HG03280 (cell line): ENCODE data around the gene TMEM40.
"Not testable (repeated sequence)": the region's sequence is repeated elsewhere in the genome, so short reads cannot be mapped to it uniquely, and the experiment has no call there.

Source experiments
- ATAC-seq: cut with Tn5 transposase; IDR thresholded peaks from one replicate; pipeline ENCODE4 v1.9.1; 2021; ENCODE audit warnings: mild to moderate bottlenecking, moderate library complexity; ENCODE audit not compliant: unreplicated experiment

The TMEM40 gene

GRCh38 chr3:12752809-12753208, 6.2 kb downstream of the TMEM40 start:
- no peak for ATAC-seq

- ATAC-seq: no peak
Observed at GRCh38 chr3:12752102-12752501, 7.0 kb downstream of the TMEM40 start.

GRCh38 chr3:12751571-12751970, 7.5 kb downstream of the TMEM40 start:
- ATAC-seq: no peak

GRCh38 chr3:12750658-12751071, 8.4 kb downstream of the TMEM40 start:
- no peak for ATAC-seq

GRCh38 chr3:12750223-12750622, 8.8 kb downstream of the TMEM40 start:
- no peak for ATAC-seq

GRCh38 chr3:12748477-12748876, 10.6 kb downstream of the TMEM40 start:
- no peak for ATAC-seq

GRCh38 chr3:12746419-12746818, 12.6 kb downstream of the TMEM40 start:
- ATAC-seq: no peak

- no peak for ATAC-seq
Observed at GRCh38 chr3:12744326-12744725, 14.7 kb downstream of the TMEM40 start.

GRCh38 chr3:12743583-12743982, 15.5 kb downstream of the TMEM40 start:
- ATAC-seq: no peak

GRCh38 chr3:12742330-12743107, 16.5 kb downstream of the TMEM40 start:
- no peak for ATAC-seq

GRCh38 chr3:12741209-12741608, 17.9 kb downstream of the TMEM40 start:
- ATAC-seq: no peak

GRCh38 chr3:12737833-12738232, 21.2 kb downstream of the TMEM40 start:
- ATAC-seq: no peak

GRCh38 chr3:12737319-12737718, 21.7 kb downstream of the TMEM40 start:
- ATAC-seq: no peak

- ATAC-seq: no peak
Observed at GRCh38 chr3:12734960-12735359, 24.1 kb downstream of the TMEM40 start.

- no peak for ATAC-seq
Observed at GRCh38 chr3:12733566-12733965, 25.5 kb downstream of the TMEM40 start.

- no peak for ATAC-seq
Observed at GRCh38 chr3:12730506-12731242, 28.4 kb downstream of the TMEM40 start.

GRCh38 chr3:12729051-12729651, 29.9 kb downstream of the TMEM40 start:
- ATAC-seq: no peak

- ATAC-seq: no peak
Observed at GRCh38 chr3:12727937-12728336, 31.1 kb downstream of the TMEM40 start.

- ATAC-seq: no peak
Observed at GRCh38 chr3:12727481-12727880, 31.6 kb downstream of the TMEM40 start.

- no peak for ATAC-seq
Observed at GRCh38 chr3:12725436-12725835, 33.6 kb downstream of the TMEM40 start.

GRCh38 chr3:12724794-12725193, 34.3 kb downstream of the TMEM40 start:
- ATAC-seq: no peak

GRCh38 chr3:12723362-12723761, 35.7 kb downstream of the TMEM40 start:
- not testable (repeated sequence) for ATAC-seq
